ENCODE results near the gene PGA3.
"Not testable (repeated sequence)": the region's sequence is repeated elsewhere in the genome, so short reads cannot be mapped to it uniquely, and the experiment has no call there.

PGA3 gene

GRCh38 chr11:61173456-61173855 lies 29.9 kb upstream of the PGA3 start:
- Histone ChIP-seq H3K9me3 (ENCODE audit: control insufficient read depth, low read depth, low read length) (no peaks in the 10 kb centered on the region), H3K4me3 (ENCODE audit: low read length) (no peak overlapping the region), H3K4me1 (ENCODE audit: control insufficient read depth, low read depth, low read length) (no peaks in the 10 kb centered on the region), H3K36me3 (ENCODE audit: control insufficient read depth, low read depth, low read length) (no peaks in the 10 kb centered on the region), H3K9ac (ENCODE audit: low read length) (no peak overlapping the region), H3K27me3 (ENCODE audit: control insufficient read depth, insufficient read depth, low read length) (no peaks in the 10 kb centered on the region), H3K27ac (ENCODE audit: low read length) (no peak overlapping the region)

DNA sequence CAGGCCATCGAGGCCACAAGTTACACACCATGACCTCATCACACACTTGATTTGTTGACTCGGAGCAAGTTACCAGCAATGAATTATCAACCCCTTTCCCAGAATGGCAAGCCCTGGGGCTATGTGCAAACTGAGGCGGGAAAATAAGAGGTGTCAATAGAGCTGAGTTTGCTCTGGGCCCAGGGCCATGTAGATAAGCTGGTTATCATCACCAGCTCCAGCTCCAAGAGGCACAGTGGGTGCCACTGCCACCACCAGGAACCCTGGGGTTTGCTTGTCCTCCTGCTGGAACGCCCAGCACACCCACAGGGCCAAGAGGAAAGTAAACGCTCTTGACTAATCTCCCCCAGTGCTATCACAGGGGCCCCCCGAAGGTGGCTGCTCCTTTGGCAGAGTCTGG lies 29.0 kb upstream of the PGA3 start:
- Histone ChIP-seq H3K4me1 (ENCODE audit: control insufficient read depth, low read depth, low read length) (no peaks in the 10 kb centered on the region), H3K27ac (ENCODE audit: low read length) (no peak overlapping the region), H3K4me3 (ENCODE audit: low read length) (no peak overlapping the region), H3K9ac (ENCODE audit: low read length) (no peak overlapping the region), H3K27me3 (ENCODE audit: control insufficient read depth, insufficient read depth, low read length) (no peaks in the 10 kb centered on the region), H3K9me3 (ENCODE audit: control insufficient read depth, low read depth, low read length) (no peaks in the 10 kb centered on the region), H3K36me3 (ENCODE audit: control insufficient read depth, low read depth, low read length) (no peaks in the 10 kb centered on the region)

GRCh38 chr11:61174949-61175348 lies 28.4 kb upstream of the PGA3 start:
- Histone ChIP-seq H3K27me3 (ENCODE audit: control insufficient read depth, insufficient read depth, low read length) (no peaks in the 10 kb centered on the region), H3K9me3 (ENCODE audit: control insufficient read depth, low read depth, low read length) (no peaks in the 10 kb centered on the region), H3K4me1 (ENCODE audit: control insufficient read depth, low read depth, low read length) (no peaks in the 10 kb centered on the region), H3K9ac (ENCODE audit: low read length) (no peak overlapping the region), H3K4me3 (ENCODE audit: low read length) (no peak overlapping the region), H3K36me3 (ENCODE audit: control insufficient read depth, low read depth, low read length) (no peaks in the 10 kb centered on the region), H3K27ac (ENCODE audit: low read length) (no peak overlapping the region)

DNA sequence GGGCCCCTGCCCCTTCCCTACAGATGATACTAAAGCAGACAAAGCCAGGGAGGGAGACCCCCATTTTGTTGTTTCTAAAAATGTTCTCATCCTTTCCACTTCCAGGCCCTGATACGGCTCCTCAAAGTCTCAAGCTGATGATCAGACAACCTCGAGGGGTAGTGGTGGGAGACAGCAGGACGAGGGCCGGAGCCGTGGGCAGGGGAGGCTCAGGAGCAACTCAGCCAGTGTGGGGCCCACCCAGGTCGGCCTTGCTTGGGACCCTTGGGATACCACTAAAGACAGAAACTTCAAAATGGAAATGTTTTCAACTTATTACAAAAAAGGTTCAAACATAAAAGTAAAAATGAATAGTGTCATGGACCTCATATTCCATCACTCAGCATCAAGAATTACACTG lies 26.9 kb upstream of the PGA3 start:
- no peak overlapping the region for H3K9ac ChIP-seq (ENCODE audit: low read length)
- H3K4me1 ChIP-seq (ENCODE audit: control insufficient read depth, low read depth, low read length): no peaks in the 10 kb centered on the region
- no peak overlapping the region for H3K4me3 ChIP-seq (ENCODE audit: low read length)
- H3K36me3 ChIP-seq (ENCODE audit: control insufficient read depth, low read depth, low read length): no peaks in the 10 kb centered on the region
- H3K9me3 ChIP-seq (ENCODE audit: control insufficient read depth, low read depth, low read length): no peaks in the 10 kb centered on the region
- no peak overlapping the region for H3K27ac ChIP-seq (ENCODE audit: low read length)
- H3K27me3 ChIP-seq (ENCODE audit: control insufficient read depth, insufficient read depth, low read length): no peaks in the 10 kb centered on the region

- not testable (repeated sequence) for H3K27me3 ChIP-seq (ENCODE audit: control insufficient read depth, insufficient read depth, low read length); H3K36me3 ChIP-seq (ENCODE audit: control insufficient read depth, low read depth, low read length); H3K9ac ChIP-seq (ENCODE audit: low read length); H3K4me1 ChIP-seq (ENCODE audit: control insufficient read depth, low read depth, low read length); H3K27ac ChIP-seq (ENCODE audit: low read length); H3K4me3 ChIP-seq (ENCODE audit: low read length); H3K9me3 ChIP-seq (ENCODE audit: control insufficient read depth, low read depth, low read length)
These were observed 23.1 kb upstream of the PGA3 start for GRCh38 chr11:61180205-61180604.

DNA sequence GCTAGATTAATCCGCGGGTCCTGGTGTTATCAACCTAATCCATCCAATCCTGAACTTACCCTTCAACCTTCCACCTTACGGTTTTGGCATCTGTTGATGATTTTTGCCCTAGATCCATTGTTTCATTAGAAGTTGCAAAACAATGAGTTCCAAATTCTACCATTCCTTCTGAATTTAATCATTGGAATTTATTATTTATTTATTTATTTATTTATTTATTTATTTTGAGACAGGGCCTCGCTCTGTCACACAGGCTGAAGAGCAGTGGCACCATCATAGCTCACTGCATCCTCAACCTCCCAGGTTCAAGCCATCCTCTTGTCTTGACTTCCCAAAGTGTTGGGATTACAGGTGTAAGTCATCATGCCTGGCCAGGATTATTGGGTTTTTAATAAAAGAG lies 21.8 kb upstream of the PGA3 start:
- Histone ChIP-seq H3K27me3 (ENCODE audit: control insufficient read depth, insufficient read depth, low read length) (no peaks in the 10 kb centered on the region), H3K9me3 (ENCODE audit: control insufficient read depth, low read depth, low read length) (no peaks in the 10 kb centered on the region), H3K9ac (ENCODE audit: low read length) (no peak overlapping the region), H3K36me3 (ENCODE audit: control insufficient read depth, low read depth, low read length) (no peaks in the 10 kb centered on the region), H3K4me1 (ENCODE audit: control insufficient read depth, low read depth, low read length) (no peaks in the 10 kb centered on the region), H3K4me3 (ENCODE audit: low read length) (no peak overlapping the region), H3K27ac (ENCODE audit: low read length) (no peak overlapping the region)

GRCh38 chr11:61183645-61184044 lies 19.7 kb upstream of the PGA3 start:
- no peaks in the 10 kb centered on the region for H3K27me3 ChIP-seq (ENCODE audit: control insufficient read depth, insufficient read depth, low read length)
- H3K4me1 ChIP-seq (ENCODE audit: control insufficient read depth, low read depth, low read length): no peaks in the 10 kb centered on the region
- H3K9me3 ChIP-seq (ENCODE audit: control insufficient read depth, low read depth, low read length): no peaks in the 10 kb centered on the region
- H3K9ac ChIP-seq (ENCODE audit: low read length): no peak overlapping the region
- H3K36me3 ChIP-seq (ENCODE audit: control insufficient read depth, low read depth, low read length): no peaks in the 10 kb centered on the region
- H3K27ac ChIP-seq (ENCODE audit: low read length): no peak overlapping the region
- H3K4me3 ChIP-seq (ENCODE audit: low read length): no peak overlapping the region

GRCh38 chr11:61186504-61186903 lies 16.8 kb upstream of the PGA3 start:
- Histone ChIP-seq H3K4me3 (ENCODE audit: low read length) (no peak overlapping the region), H3K9me3 (ENCODE audit: control insufficient read depth, low read depth, low read length) (no peaks in the 10 kb centered on the region), H3K27ac (ENCODE audit: low read length) (no peak overlapping the region), H3K27me3 (ENCODE audit: control insufficient read depth, insufficient read depth, low read length) (no peaks in the 10 kb centered on the region), H3K36me3 (ENCODE audit: control insufficient read depth, low read depth, low read length) (no peaks in the 10 kb centered on the region), H3K9ac (ENCODE audit: low read length) (no peak overlapping the region), H3K4me1 (ENCODE audit: control insufficient read depth, low read depth, low read length) (no peaks in the 10 kb centered on the region)

GRCh38 chr11:61187505-61188130 lies 15.7 kb upstream of the PGA3 start:
- no peaks in the 10 kb centered on the region for H3K36me3 ChIP-seq (ENCODE audit: control insufficient read depth, low read depth, low read length)
- no peaks in the 10 kb centered on the region for H3K4me1 ChIP-seq (ENCODE audit: control insufficient read depth, low read depth, low read length)
- no peaks in the 10 kb centered on the region for H3K9me3 ChIP-seq (ENCODE audit: control insufficient read depth, low read depth, low read length)
- H3K9ac ChIP-seq (ENCODE audit: low read length): no peak overlapping the region
- H3K4me3 ChIP-seq (ENCODE audit: low read length): no peak overlapping the region
- no peak overlapping the region for H3K27ac ChIP-seq (ENCODE audit: low read length)
- H3K27me3 ChIP-seq (ENCODE audit: control insufficient read depth, insufficient read depth, low read length): no peaks in the 10 kb centered on the region

DNA sequence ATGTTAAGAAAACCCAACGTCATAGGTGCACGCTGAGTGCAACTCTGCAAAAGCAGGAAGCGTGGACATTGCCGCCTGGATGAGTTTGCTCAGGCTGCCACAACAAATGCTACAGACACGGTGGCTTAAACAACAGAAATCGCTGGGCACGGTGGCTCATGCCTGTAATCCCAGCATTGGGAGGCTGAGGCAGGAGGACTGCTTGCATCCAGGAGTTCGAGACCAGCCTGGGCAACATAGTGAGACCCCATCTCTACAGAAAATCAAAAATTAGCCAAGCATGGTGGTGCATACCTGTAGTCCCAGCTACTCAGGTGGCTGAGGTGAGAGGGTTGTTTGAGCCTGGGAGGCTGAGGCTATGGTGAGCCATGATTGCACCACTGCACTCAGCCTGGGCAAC lies 13.4 kb upstream of the PGA3 start:
- Histone ChIP-seq H3K36me3 (ENCODE audit: control insufficient read depth, low read depth, low read length) (no peaks in the 10 kb centered on the region), H3K27me3 (ENCODE audit: control insufficient read depth, insufficient read depth, low read length) (no peaks in the 10 kb centered on the region), H3K4me3 (ENCODE audit: low read length) (no peak overlapping the region), H3K9ac (ENCODE audit: low read length) (no peak overlapping the region), H3K4me1 (ENCODE audit: control insufficient read depth, low read depth, low read length) (no peaks in the 10 kb centered on the region), H3K27ac (ENCODE audit: low read length) (no peak overlapping the region), H3K9me3 (ENCODE audit: control insufficient read depth, low read depth, low read length) (no peaks in the 10 kb centered on the region)

GRCh38 chr11:61193596-61193995 lies 9.7 kb upstream of the PGA3 start:
- Histone ChIP-seq H3K27me3 (ENCODE audit: control insufficient read depth, insufficient read depth, low read length) (no peaks in the 10 kb centered on the region), H3K4me3 (ENCODE audit: low read length) (no peak overlapping the region), H3K27ac (ENCODE audit: low read length) (no peak overlapping the region), H3K9ac (ENCODE audit: low read length) (no peak overlapping the region), H3K36me3 (ENCODE audit: control insufficient read depth, low read depth, low read length) (no peaks in the 10 kb centered on the region), H3K4me1 (ENCODE audit: control insufficient read depth, low read depth, low read length) (no peaks in the 10 kb centered on the region), H3K9me3 (ENCODE audit: control insufficient read depth, low read depth, low read length) (no peaks in the 10 kb centered on the region)

- H3K4me3 ChIP-seq (ENCODE audit: low read length): no peak overlapping the region
- no peaks in the 10 kb centered on the region for H3K27me3 ChIP-seq (ENCODE audit: control insufficient read depth, insufficient read depth, low read length)
- H3K9ac ChIP-seq (ENCODE audit: low read length): no peak overlapping the region
These were observed 9.1 kb upstream of the PGA3 start for GRCh38 chr11:61194169-61194671.

More at GRCh38 chr11:61194169-61194671, 9.1 kb upstream of the PGA3 start:
- H3K4me1 ChIP-seq (ENCODE audit: control insufficient read depth, low read depth, low read length): no peaks in the 10 kb centered on the region
- H3K36me3 ChIP-seq (ENCODE audit: control insufficient read depth, low read depth, low read length): no peaks in the 10 kb centered on the region
- H3K9me3 ChIP-seq (ENCODE audit: control insufficient read depth, low read depth, low read length): no peaks in the 10 kb centered on the region
- H3K27ac ChIP-seq (ENCODE audit: low read length): no peak overlapping the region
